ENCODE results near the gene TMEM11.

DNA sequence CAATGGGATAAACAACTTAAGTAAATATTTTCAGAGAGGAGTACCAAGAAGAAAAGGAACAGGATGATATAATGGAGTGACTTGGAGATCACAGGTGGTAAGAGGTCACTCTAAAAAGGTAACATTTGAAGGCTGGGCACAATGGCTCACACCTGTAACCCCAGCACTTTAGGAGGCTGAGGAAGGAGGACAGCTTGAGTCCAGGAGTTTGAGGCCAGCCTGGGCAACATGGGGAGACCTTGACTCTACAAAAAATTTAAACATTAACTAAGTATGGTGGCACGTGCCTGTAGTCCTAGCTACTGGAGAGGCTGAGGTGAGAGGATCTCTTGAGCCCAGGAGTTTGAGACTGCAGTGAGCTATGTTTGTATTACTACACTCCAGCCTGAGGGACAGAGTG lies 3.4 kb upstream of the TMEM11 start:
- TF ChIP-seq, protein P1, sequence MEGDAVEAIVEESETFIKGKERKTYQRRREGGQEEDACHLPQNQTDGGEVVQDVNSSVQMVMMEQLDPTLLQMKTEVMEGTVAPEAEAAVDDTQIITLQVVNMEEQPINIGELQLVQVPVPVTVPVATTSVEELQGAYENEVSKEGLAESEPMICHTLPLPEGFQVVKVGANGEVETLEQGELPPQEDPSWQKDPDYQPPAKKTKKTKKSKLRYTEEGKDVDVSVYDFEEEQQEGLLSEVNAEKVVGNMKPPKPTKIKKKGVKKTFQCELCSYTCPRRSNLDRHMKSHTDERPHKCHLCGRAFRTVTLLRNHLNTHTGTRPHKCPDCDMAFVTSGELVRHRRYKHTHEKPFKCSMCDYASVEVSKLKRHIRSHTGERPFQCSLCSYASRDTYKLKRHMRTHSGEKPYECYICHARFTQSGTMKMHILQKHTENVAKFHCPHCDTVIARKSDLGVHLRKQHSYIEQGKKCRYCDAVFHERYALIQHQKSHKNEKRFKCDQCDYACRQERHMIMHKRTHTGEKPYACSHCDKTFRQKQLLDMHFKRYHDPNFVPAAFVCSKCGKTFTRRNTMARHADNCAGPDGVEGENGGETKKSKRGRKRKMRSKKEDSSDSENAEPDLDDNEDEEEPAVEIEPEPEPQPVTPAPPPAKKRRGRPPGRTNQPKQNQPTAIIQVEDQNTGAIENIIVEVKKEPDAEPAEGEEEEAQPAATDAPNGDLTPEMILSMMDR (IDR thresholded peaks at IDR 0.05): no peak
- no peak for TF ChIP-seq EP300 (IDR thresholded peaks at IDR 0.05)
